Natural killer cell treated with Interleukin-12 subunit alpha and Interleukin-12 subunit beta and Interleukin-15 and Interleukin-18, amount 100 ng/mL, for 72 hours (primary cell): Measurements from ENCODE around the gene MCM8. TPM values are rescaled to one million over a fixed set of nuclear protein-coding genes. Genes with fewer than 3 reads are reported as not detected.
"Not testable (repeated sequence)": the region's sequence is repeated elsewhere in the genome, so short reads cannot be mapped to it uniquely, and the experiment has no call there.

ENCODE experiments used
- ATAC-seq, 2 donors: fragments of 150-1000 bp; cut with Tn5 transposase in 1 of 2; sonication (Bioruptor Pico), chemical (Tn5 transposase) in 1 of 2; 2 replicates each; pipeline ENCODE4 v1.10.0; 2021
- DNase-seq: peaks from one replicate; pipeline ENCODE4 v3.0.0; 2022; ENCODE audit warnings: low spot score
- H3K27ac Mint-ChIP-seq, 2 donors: 1 replicate in 1 of 2; 2 replicates in 1 of 2; pipeline ENCODE4 v1.8.0; 2022; ENCODE audit warnings: mixed read lengths in 2 of 2, mild to moderate bottlenecking in 1 of 2, moderate library complexity in 1 of 2
- H3K27me3 Mint-ChIP-seq, 2 donors: 1 replicate in 1 of 2; 2 replicates in 1 of 2; pipeline ENCODE4 v1.8.0; 2022; ENCODE audit warnings: mixed read lengths in 2 of 2
- H3K36me3 Mint-ChIP-seq: one replicate; pipeline ENCODE4 v1.8.0; 2022; ENCODE audit warnings: mixed read lengths
- H3K4me1 Mint-ChIP-seq, 2 donors: 1 replicate in 1 of 2; 2 replicates in 1 of 2; pipeline ENCODE4 v1.8.0; 2022; ENCODE audit warnings: low read depth in 2 of 2, mixed read lengths in 2 of 2, mild to moderate bottlenecking in 1 of 2
- H3K4me3 Mint-ChIP-seq: one replicate; pipeline ENCODE4 v1.8.0; 2022; ENCODE audit warnings: mixed read lengths
- H3K9me3 Mint-ChIP-seq: 2 replicates; pipeline ENCODE4 v1.8.0; 2022; ENCODE audit warnings: mixed read lengths
- total RNA-seq, 2 donors: library from RNA; stranded (reverse); gene quantifications; one replicate each; pipeline ENCODE4 v1.2.3, GENCODE V29; 2022

The MCM8 gene
- total RNA-seq, 2 donors from 2014 or later: 23.9 to 34.1 TPM

DNA sequence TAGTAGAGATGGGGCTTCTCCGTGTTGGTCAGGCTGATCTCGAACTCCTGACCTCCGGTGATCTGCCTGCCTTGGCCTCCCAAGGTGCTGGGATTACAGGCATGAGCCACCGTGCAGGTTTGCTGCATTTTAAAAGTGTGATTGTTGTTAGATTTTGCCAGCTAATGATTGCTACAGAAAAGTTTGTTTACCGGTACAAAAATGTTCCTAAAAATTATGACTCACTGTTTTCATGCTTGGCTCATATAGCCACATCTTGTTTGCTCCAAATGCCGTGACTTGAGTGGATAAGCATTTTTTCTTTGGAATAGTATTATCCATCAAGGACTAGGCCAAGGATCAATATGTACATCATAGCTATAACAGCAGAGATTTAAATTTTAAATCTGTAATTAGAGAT is 79.1 kb downstream of the MCM8 start:
- Mint-ChIP-seq H3K27me3 (no peaks in the 10 kb centered on the region), H3K36me3 (peaks cover 15% of the 10 kb centered on the region), H3K4me3 (no peak overlapping the region), H3K4me1 (peaks cover 12 to 15% of the 10 kb centered on the region in 2 donors), H3K27ac (no peak overlapping the region), H3K9me3 (no peaks in the 10 kb centered on the region)
- DNase-seq: no peak
- ATAC-seq: no peak

DNA sequence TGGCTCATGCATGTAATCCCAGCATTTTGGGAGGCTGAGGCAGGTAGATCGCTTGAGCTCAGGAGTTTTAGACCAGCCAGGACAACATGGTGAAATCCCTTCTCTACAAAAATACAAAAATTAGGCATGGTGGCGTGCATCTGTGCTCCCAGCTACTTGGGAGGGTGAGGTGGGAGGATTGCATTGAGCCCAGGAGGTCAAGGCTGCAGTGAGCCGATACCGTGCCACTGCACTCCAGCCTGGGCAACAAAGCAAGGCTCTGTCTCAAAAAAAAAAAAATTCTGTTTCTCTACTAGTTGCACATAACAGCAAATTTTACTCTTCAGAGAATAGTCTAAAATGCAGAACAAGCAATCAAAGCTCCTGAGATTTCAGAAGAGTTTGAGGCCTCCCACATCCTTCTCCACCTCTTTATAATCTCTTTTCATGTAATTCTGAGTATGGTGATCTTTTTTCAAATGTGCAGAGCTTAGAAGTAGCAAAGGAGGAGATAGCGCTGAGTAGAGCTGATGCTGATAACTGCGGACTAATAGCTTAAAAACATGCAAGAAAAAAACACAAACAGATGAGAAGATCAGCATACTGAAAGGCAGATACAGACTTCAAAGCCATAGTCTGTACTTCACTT is 80.1 kb downstream of the MCM8 start:
- DNase-seq (no peak), ATAC-seq (no peak)
- H3K4me3 Mint-ChIP-seq: no peak overlapping the region
- peaks cover 13 to 16% of the 10 kb centered on the region in 2 donors for H3K4me1 Mint-ChIP-seq
- H3K27me3 Mint-ChIP-seq: no peaks in the 10 kb centered on the region
- no peak overlapping the region for H3K27ac Mint-ChIP-seq
- H3K36me3 Mint-ChIP-seq: peaks cover 12% of the 10 kb centered on the region
- no peaks in the 10 kb centered on the region for H3K9me3 Mint-ChIP-seq

DNA sequence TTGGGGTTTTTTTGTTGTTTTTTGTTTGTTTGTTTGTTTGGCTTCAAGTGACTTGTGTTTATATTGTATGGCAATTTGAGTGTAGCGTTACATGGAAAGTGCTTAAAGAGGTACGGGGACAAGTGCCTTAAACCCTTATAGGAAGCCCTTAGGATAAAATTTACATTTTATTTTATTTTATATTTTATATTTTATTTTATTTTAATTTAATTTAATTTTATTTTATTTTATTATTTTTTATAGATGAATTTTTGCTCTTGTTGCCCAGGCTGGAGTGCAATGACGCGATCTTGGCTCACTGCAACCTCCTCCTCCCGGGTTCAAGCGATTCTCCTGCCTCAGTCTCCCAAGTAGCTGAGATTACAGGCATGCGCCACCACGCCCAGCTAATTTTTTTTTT is 82.5 kb downstream of the MCM8 start:
- H3K36me3 Mint-ChIP-seq, H3K4me3 Mint-ChIP-seq, H3K4me1 Mint-ChIP-seq, H3K27me3 Mint-ChIP-seq, H3K9me3 Mint-ChIP-seq, DNase-seq, H3K27ac Mint-ChIP-seq, ATAC-seq: not testable (repeated sequence)

DNA sequence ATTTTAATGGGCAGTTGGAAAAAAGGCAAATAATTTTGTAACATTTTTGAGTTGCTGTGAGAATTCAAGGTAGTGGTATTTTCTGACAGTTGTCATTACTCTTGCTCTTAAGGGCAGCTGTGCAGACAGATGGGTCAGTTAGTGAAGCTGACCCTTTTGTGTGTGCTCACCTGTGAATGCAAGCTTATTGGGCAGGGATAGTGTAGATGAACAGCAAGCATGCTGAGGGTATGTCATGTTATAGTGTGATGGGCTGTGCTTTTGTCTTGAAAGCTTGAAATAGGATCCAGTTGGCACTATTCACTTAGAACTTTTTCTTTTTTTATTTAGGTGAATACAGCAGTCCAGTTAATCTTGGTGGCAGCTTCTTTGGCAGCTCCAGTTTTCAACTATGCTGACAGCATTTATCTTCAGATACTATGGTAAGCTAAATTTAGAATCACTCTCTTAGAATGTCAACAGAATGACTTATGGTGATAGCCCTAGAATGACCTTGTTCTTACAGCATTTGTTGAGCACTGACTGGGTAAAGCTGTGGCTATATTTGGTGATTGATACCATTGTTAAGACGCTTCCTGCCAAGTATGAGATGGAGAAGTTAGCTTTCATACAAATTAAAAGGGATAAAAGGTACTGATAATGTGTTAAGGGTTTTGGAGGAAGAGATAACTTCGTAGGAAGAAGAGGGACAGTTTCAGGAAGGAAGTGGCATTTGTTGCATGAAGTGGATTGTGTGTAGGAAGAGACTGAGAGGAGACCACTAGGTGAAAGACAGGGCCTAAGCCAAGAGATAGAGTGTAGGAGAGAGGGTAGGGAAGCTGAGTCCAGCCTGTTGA is 83.9 kb downstream of the MCM8 start:
- Mint-ChIP-seq H3K27ac (peak overlapping the region; percentile 3 to 12), H3K27me3 (no peaks in the 10 kb centered on the region), H3K9me3 (no peaks in the 10 kb centered on the region), H3K4me1 (peaks cover 5 to 6% of the 10 kb centered on the region in 2 donors), H3K4me3 (no peak overlapping the region), H3K36me3 (peaks cover 10% of the 10 kb centered on the region)
- no peak for ATAC-seq
- no peak for DNase-seq

DNA sequence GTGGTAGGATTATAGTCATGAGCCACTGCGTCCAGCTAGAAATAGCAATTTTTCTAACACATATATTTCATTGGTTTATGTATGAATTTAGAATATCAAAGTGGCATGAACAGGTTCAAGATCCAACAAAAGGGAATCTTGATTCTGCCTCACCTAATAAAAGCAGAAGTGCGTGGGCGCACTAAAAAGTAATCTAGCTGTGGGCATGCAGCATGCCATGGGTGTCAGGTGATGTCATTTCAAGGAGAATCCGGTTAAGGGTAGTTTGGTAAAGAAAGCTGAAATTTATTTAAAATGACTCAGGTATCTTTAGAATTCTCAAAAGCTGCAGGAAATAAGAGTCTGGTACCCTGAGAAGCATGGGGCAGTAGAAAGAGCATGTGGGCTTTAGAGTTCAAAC is 85.8 kb downstream of the MCM8 start:
- peaks cover 5 to 6% of the 10 kb centered on the region in 2 donors for H3K4me1 Mint-ChIP-seq
- H3K4me3 Mint-ChIP-seq: no peak overlapping the region
- DNase-seq (no peak), ATAC-seq (no peak)
- H3K27me3 Mint-ChIP-seq: no peaks in the 10 kb centered on the region
- H3K9me3 Mint-ChIP-seq: no peaks in the 10 kb centered on the region
- H3K36me3 Mint-ChIP-seq: peaks cover 20% of the 10 kb centered on the region
- H3K27ac Mint-ChIP-seq: no peak overlapping the region

DNA sequence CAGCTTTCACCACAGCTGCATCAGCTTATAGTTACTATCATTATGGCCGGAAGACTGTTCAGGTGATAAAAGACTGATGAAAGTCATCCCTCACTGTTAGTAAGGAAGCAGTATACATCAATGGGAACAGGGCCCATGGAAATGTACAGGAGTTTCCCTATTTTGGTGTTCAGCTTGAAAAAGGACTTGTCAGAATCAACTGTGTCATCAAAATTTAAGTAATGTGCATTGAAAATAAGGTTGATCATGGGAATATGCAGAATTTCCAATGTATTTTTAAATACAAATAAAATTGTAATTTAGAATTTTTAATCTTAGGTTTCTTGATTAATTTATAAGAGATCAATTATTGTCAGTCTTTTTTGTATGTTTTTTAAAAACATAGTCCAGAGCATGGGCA is 86.6 kb downstream of the MCM8 start:
- ATAC-seq: no peak
- H3K27me3 Mint-ChIP-seq: no peaks in the 10 kb centered on the region
- peaks cover 20% of the 10 kb centered on the region for H3K36me3 Mint-ChIP-seq
- H3K4me3 Mint-ChIP-seq: no peak overlapping the region
- no peak for DNase-seq
- peaks cover 5 to 6% of the 10 kb centered on the region in 2 donors for H3K4me1 Mint-ChIP-seq
- H3K27ac Mint-ChIP-seq: no peak overlapping the region
- H3K9me3 Mint-ChIP-seq: no peaks in the 10 kb centered on the region

DNA sequence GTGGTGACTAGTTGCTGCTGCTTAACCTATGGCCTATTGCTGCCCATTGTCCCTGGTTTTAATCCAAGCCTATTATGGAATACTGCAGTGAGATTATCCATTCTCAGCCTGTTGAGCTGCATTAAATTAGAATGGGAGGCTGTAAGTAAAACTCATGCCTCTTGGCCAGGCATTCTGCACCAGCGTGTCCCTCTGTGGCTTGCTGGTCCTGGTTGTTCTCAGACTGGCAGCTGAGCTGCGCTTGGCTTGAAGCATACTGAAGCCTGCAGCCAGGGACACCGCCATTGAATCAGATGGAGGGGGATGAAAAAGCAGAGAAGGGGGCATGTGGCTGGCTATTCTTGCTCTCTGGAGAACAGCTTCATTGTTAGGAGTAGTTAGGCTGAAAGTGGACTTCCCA is 87.8 kb downstream of the MCM8 start:
- Mint-ChIP-seq H3K36me3 (peaks cover 20% of the 10 kb centered on the region), H3K4me1 (peaks cover 5 to 6% of the 10 kb centered on the region in 2 donors), H3K9me3 (no peaks in the 10 kb centered on the region), H3K27ac (no peak overlapping the region), H3K27me3 (no peaks in the 10 kb centered on the region), H3K4me3 (no peak overlapping the region)
- ATAC-seq (no peak), DNase-seq (no peak)

DNA sequence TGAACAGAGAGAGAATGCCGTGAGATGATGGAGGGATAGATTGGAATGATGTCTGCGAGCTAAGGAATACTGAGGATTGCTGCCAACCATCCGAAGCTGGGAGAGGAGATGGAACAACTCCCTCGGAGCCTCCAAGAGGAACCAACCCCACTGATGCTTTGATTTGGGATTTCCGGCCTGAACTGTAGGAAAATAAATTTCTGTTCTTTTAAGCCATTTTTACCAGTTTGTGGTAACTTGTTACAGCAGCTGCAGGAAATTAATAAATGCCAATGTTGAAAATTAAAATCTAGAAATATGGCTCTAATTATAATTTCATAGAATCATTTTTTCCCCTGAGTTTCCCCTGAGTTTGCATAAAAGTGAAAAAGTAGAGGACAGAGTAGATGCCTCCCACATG is 89.3 kb downstream of the MCM8 start:
- H3K36me3 Mint-ChIP-seq: peaks cover 15% of the 10 kb centered on the region
- H3K27me3 Mint-ChIP-seq: no peaks in the 10 kb centered on the region

DNA sequence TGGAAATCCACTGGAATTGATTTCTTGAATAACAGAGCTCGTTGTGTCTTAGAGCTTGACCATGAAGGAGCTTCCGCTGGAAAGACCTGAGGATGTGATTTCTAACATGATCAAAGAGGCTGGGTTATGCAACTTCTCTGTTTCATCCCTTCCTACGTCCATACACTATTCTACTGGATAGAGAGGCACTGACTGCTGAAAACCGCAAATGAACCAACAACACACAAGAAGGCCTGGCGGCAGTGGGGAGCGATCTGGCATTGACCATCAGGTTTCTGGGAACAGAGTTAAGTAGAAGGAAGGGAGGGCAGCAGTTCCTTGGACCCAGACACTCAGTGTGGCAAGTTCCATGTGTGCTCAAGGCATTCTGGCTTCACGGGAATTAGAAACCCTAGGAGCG is 90.1 kb downstream of the MCM8 start:
- Mint-ChIP-seq H3K27ac (no peak overlapping the region), H3K4me1 (no peaks in the 10 kb centered on the region), H3K27me3 (no peaks in the 10 kb centered on the region), H3K36me3 (peaks cover 13% of the 10 kb centered on the region), H3K4me3 (no peak overlapping the region), H3K9me3 (no peaks in the 10 kb centered on the region)
- DNase-seq (no peak), ATAC-seq (no peak)

More for the DNA sequence above, 89.3 kb downstream of the MCM8 start:
- ATAC-seq (no peak), DNase-seq (no peak)
- Mint-ChIP-seq H3K4me1 (peaks cover under 1 to 1% of the 10 kb centered on the region in 2 donors), H3K4me3 (no peak overlapping the region), H3K27ac (no peak overlapping the region), H3K9me3 (no peaks in the 10 kb centered on the region)

DNA sequence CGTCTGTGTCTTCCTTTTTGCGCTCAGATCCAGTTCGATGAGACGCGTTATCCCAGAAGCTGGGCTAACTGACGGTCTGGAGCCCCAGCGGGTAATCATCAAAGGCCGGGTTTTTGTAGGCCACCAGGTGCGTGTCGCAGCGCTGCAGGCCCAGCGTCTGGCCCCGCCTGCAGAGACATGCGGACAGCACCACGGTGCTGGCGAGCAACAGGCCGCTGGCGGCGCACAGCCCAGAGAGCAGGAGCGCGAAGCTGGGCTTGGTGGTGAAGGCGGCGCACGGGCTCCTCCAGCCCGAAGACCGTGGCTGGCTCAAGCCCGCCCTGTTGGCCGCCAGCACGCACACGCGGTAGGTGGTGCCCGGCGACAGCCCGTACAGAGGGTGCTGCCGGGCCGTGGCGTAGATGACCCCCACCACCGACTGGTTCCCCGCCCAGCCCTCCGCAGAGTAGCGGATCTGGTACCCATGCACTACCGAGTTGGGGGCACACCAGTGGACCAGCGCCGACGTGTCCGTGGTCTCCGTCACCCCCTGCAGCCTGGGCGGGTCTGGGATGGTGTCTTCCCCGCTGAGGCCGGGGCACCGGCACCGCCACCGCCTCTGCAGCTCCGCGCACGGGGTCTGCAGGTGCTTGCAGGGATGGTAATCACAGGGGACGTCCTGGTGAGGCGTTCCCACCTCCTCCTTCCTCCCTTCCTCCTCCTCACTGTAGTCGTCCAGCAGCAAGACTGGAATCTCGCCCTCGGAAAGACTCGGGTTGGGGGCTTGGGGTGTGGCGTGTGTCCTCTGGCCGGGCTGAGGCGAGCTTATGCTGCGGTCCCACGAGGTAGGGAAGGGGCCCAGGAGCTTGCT is 90.7 kb downstream of the MCM8 start:
- ATAC-seq: peak; percentile 40 to 46
- DNase-seq: no peak
- Mint-ChIP-seq H3K36me3 (peaks cover 13% of the 10 kb centered on the region), H3K27ac (no peak overlapping the region), H3K4me1 (no peaks in the 10 kb centered on the region), H3K4me3 (no peak overlapping the region), H3K9me3 (no peaks in the 10 kb centered on the region), H3K27me3 (no peaks in the 10 kb centered on the region)

DNA sequence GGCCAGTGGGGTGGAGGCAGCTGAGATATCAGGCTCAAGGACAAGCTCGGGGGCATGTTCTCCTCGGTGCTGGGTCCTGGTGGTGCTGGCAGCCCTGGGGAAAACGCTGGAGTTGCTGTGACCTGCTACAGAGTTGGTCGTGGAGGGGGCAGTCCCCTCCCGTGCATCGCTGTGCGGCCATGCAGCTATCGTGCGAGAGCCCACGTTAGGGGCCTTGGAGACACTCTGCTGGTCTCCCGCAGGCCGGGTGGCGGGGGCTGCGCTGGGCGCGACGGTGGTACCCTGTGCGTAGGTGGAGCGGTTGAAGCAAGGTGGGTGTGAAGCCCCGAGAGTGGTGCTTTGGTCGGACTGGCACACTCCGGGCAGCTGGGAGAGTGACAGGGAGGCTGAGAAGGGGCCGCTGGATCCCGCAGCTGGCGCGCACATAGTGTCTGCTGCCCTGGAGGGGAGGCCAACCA is 91.4 kb downstream of the MCM8 start:
- H3K9me3 Mint-ChIP-seq: no peaks in the 10 kb centered on the region
- H3K27ac Mint-ChIP-seq: no peak overlapping the region
- no peak for ATAC-seq
- H3K4me1 Mint-ChIP-seq: no peaks in the 10 kb centered on the region
- H3K36me3 Mint-ChIP-seq: peaks cover 13% of the 10 kb centered on the region
- DNase-seq: no peak
- H3K4me3 Mint-ChIP-seq: no peak overlapping the region
- no peaks in the 10 kb centered on the region for H3K27me3 Mint-ChIP-seq

DNA sequence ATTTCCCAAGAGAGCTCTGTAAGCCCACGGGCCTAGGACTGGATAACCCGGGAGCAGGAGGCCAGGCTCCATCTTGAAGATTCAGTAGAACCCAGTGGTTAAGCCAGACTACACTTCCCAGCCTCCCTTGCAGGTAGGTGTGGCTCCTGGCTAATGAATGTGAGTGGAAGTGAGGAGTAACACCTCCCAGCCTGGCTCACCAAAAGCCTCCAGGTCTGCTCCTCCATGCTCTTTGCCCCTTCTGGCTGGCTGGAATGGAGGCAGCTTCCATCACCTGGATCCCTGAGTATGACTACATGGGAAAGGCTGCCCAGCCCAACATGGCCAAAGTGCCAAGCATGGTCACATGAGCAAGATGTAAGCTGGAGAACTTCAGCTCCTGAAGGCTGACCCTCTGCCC is 93.7 kb downstream of the MCM8 start:
- Mint-ChIP-seq H3K27me3 (no peaks in the 10 kb centered on the region), H3K4me3 (no peak overlapping the region), H3K4me1 (peaks cover 0 to 5% of the 10 kb centered on the region in 2 donors), H3K9me3 (no peaks in the 10 kb centered on the region), H3K36me3 (peaks cover 13% of the 10 kb centered on the region), H3K27ac (no peak overlapping the region)
- no peak for DNase-seq
- no peak for ATAC-seq

DNA sequence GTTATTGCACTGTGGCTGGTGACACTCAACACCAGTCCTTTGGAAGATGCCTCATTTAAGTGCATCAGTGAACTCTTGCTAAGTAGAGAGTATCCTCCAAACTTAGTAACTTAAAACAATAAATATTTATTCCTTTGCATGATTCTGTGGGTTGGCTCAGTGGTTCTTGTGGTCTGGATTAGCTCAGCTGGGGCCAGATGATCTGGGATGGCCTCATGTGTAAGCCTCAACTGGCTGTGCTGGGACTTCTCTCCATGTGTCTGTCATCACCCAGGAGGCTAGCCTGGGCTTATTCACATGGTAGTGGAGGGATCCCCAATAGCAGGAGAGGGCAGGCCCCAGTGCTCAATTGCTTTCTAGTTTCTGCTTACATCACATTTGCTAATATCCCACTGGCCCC is 95.1 kb downstream of the MCM8 start:
- Mint-ChIP-seq H3K4me1 (peaks cover 0 to 6% of the 10 kb centered on the region in 2 donors), H3K27ac (no peak overlapping the region), H3K36me3 (peaks cover 3% of the 10 kb centered on the region), H3K4me3 (no peak overlapping the region), H3K27me3 (peaks cover 3 to 4% of the 10 kb centered on the region in 2 donors), H3K9me3 (no peaks in the 10 kb centered on the region)
- DNase-seq (no peak), ATAC-seq (no peak)

DNA sequence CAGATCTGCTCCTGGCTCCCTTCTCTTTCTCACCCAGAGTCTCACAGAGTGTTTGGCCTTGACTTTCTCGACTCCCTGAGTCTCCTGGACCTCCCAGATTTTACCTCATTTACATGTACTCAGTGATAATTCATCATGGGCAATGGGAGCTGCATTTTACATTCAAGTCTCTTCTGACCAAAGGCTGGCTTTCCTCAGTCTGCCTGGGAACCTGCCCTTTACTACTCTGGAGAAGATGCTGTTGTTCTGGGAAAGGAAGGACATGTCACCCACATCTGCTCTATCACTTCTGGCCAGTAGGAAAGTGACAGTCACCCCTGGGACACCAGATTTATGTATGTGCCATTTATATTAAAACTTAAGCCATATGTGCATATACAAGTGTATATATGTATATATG is 96.0 kb downstream of the MCM8 start:
- peaks cover 7 to 9% of the 10 kb centered on the region in 2 donors for H3K27me3 Mint-ChIP-seq
- H3K4me3 Mint-ChIP-seq: no peak overlapping the region
- no peaks in the 10 kb centered on the region for H3K36me3 Mint-ChIP-seq
- H3K9me3 Mint-ChIP-seq: no peaks in the 10 kb centered on the region
- ATAC-seq (no peak), DNase-seq (no peak)
- H3K27ac Mint-ChIP-seq: no peak overlapping the region
- peaks cover 0 to 6% of the 10 kb centered on the region in 2 donors for H3K4me1 Mint-ChIP-seq
